ENCODE results near the gene RIT1. TPM values are rescaled to one million over a fixed set of nuclear protein-coding genes. Genes with fewer than 3 reads are reported as not detected.

RIT1 gene
- total and polyA plus RNA-seq, 2 of the 13 experiments (the other 11 are each of a cell fraction or from before 2014, with no cell fraction given), result 12.2 to 32.2 TPM

DNA sequence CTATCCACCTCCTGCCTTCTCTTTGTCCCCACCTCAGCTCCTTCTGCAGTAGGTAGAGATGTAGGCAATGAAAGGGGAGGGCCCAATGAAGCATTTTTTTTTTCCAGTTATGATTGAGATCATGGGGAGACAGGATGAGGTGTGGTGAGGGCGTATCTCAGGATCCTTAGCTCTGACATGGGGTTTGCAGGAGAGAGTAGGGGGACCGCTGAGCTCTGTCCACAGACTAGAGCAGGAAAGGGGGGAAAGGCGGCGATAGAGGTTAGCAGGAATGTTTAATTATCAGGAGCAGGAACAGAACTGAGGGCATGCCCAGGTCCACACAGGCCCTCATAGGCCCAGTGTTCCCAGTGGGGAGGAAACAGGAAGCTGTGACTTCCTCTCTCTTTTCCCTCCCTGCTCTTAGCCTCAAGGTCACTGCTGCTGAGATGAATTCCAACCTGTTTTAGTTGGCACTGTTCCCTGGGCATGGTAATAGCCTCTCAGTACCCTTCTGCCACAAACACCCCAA is 29.4 kb upstream of the RIT1 start (continued):
- TF ChIP-seq ZFYVE20 (CRISPR knock-in tag; IDR thresholded peaks at IDR 0.05; ENCODE audit: borderline replicate concordance, low read depth), result no peak
- peak; percentile 51 for TF ChIP-seq GABPA (IDR thresholded peaks at IDR 0.05; ENCODE audit: low read depth, low read length)
- TF ChIP-seq GABPA (CRISPR knock-in tag; IDR thresholded peaks at IDR 0.05; ENCODE audit: low read depth), result peak; percentile 88
- TF ChIP-seq KMT2B (CRISPR knock-in tag; IDR thresholded peaks at IDR 0.05), result no peak
- TF ChIP-seq, protein P1, sequence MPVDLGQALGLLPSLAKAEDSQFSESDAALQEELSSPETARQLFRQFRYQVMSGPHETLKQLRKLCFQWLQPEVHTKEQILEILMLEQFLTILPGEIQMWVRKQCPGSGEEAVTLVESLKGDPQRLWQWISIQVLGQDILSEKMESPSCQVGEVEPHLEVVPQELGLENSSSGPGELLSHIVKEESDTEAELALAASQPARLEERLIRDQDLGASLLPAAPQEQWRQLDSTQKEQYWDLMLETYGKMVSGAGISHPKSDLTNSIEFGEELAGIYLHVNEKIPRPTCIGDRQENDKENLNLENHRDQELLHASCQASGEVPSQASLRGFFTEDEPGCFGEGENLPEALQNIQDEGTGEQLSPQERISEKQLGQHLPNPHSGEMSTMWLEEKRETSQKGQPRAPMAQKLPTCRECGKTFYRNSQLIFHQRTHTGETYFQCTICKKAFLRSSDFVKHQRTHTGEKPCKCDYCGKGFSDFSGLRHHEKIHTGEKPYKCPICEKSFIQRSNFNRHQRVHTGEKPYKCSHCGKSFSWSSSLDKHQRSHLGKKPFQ (CRISPR knock-in tag; IDR thresholded peaks at IDR 0.05; ENCODE audit: insufficient replicate concordance), result no peak
- TF ChIP-seq SRSF9 (IDR thresholded peaks at IDR 0.05; ENCODE audit: borderline replicate concordance, insufficient read depth, low read depth, low read length, poor library complexity, severe bottlenecking), result no peak
- TF ChIP-seq ERF (CRISPR knock-in tag; IDR thresholded peaks at IDR 0.05), result peak; percentile 81; the same call in 1 of the 2 replicates
- no peak for TF ChIP-seq ZKSCAN1 (IDR thresholded peaks at IDR 0.05; ENCODE audit: low read length)
- TF ChIP-seq AGO2 (optimal IDR thresholded peaks at IDR 0.05; ENCODE audit: low read depth, low read length), result peak; percentile 45
- peak; percentile 27; the same call in 1 of the 2 replicates for TF ChIP-seq MYPOP (CRISPR knock-in tag; IDR thresholded peaks at IDR 0.05)
- TF ChIP-seq ASH2L (IDR thresholded peaks at IDR 0.05; ENCODE audit: insufficient read length, low read depth, low read length), result peak; percentile 31
- no peak for TF ChIP-seq NFE2L1 (CRISPR knock-in tag; IDR thresholded peaks at IDR 0.05; ENCODE audit: borderline replicate concordance)
- TF ChIP-seq, protein P2, sequence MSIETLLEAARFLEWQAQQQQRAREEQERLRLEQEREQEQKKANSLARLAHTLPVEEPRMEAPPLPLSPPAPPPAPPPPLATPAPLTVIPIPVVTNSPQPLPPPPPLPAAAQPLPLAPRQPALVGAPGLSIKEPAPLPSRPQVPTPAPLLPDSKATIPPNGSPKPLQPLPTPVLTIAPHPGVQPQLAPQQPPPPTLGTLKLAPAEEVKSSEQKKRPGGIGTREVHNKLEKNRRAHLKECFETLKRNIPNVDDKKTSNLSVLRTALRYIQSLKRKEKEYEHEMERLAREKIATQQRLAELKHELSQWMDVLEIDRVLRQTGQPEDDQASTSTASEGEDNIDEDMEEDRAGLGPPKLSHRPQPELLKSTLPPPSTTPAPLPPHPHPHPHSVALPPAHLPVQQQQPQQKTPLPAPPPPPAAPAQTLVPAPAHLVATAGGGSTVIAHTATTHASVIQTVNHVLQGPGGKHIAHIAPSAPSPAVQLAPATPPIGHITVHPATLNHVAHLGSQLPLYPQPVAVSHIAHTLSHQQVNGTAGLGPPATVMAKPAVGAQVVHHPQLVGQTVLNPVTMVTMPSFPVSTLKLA (IDR thresholded peaks at IDR 0.05), result no peak
- no peak for TF ChIP-seq TBP (CRISPR knock-in tag; IDR thresholded peaks at IDR 0.05)
- peak; percentile 53; the same call in 1 of the 2 replicates for TF ChIP-seq FOSL2 (CRISPR knock-in tag; IDR thresholded peaks at IDR 0.05)
- no peak for TF ChIP-seq ZNF790 (CRISPR knock-in tag; IDR thresholded peaks at IDR 0.05; ENCODE audit: borderline replicate concordance)
- TF ChIP-seq ZNF329 (CRISPR knock-in tag; IDR thresholded peaks at IDR 0.05; ENCODE audit: low read depth), result no peak
- TF ChIP-seq AGO1 (IDR thresholded peaks at IDR 0.05; ENCODE audit: low read depth, low read length, poor library complexity, severe bottlenecking), result no peak
- no peak for TF ChIP-seq ZFP36 (IDR thresholded peaks at IDR 0.05; ENCODE audit: borderline replicate concordance, low read depth, low read length, partially characterized antibody)
- no peak for TF ChIP-seq ZNF770 (CRISPR knock-in tag; IDR thresholded peaks at IDR 0.05)
- no peak for TF ChIP-seq SOX13 (IDR thresholded peaks at IDR 0.05)
- peak in 1 of 2 experiments; percentile 53; a peak in 1 of 4 replicates for TF ChIP-seq SOX13 (CRISPR knock-in tag; conservative IDR thresholded peaks at IDR 0.05 in 1 of 2, IDR thresholded peaks at IDR 0.05 in 1 of 2)
